ENCODE results near the gene TRAPPC8.

- no peak for TF ChIP-seq CTCF (IDR thresholded peaks at IDR 0.05)
- TF ChIP-seq POLR2A (IDR thresholded peaks at IDR 0.05): no peak
Measured at GRCh38 chr18:31825772-31826171, 117.2 kb downstream of the TRAPPC8 start.

Measured in Peyer's patch (tissue), 4 donors.